Heart left ventricle (tissue), 16 donors: Measurements from ENCODE around the gene PRIMA1. TPM values are rescaled to one million over a fixed set of nuclear protein-coding genes. Genes with fewer than 3 reads are reported as not detected.

Experiments used
- ATAC-seq, 4 donors: fragments of 200-7000 bp; cut with Tn5 transposase; one replicate each; pipeline ENCODE4 v1.9.1; 2020 to 2022; ENCODE audit warnings: moderate library complexity in 4 of 4, mild to moderate bottlenecking in 3 of 4, moderate number of reproducible peaks in 1 of 4
- DNase-seq, 5 donors: peaks; one replicate each; pipeline ENCODE4 v3.0.0-alpha.2; 2020
- H3K27ac ChIP-seq, 12 donors: fragments of 200-600 bp; sonication (generic) in 4 of 12; one replicate each; pipeline versions ENCODE4 v1.5.0 to v1.8.0; 2016 to 2022; ENCODE audit warnings: mild to moderate bottlenecking in 2 of 12
- H3K27me3 ChIP-seq, 9 donors: fragments of 200-600 bp; sonication (generic) in 2 of 9; one replicate each; pipeline versions ENCODE4 v1.5.1 to v1.8.0; 2016 to 2022; ENCODE audit warnings: mild to moderate bottlenecking in 3 of 9
- H3K36me3 ChIP-seq, 9 donors: fragments of 200-600 bp; sonication (generic) in 2 of 9; one replicate each; pipeline versions ENCODE4 v1.5.0 to v1.8.0; 2018 to 2022; ENCODE audit warnings: mild to moderate bottlenecking in 2 of 9
- H3K4me1 ChIP-seq, 12 donors: fragments of 200-600 bp; sonication (generic) in 4 of 12; one replicate each; pipeline versions ENCODE4 v1.5.0 to v1.8.0; 2016 to 2022; ENCODE audit warnings: mild to moderate bottlenecking in 3 of 12
- H3K4me3 ChIP-seq, 12 donors: fragments of 200-600 bp; sonication (generic) in 4 of 12; one replicate each; pipeline versions ENCODE4 v1.5.0 to v1.8.0; 2017 to 2022; ENCODE audit warnings: mild to moderate bottlenecking in 9 of 12, moderate library complexity in 4 of 12
- H3K9me3 ChIP-seq, 12 donors: fragments of 200-600 bp; sonication (generic) in 4 of 12; one replicate each; pipeline versions ENCODE4 v1.5.0 to v1.8.0; 2016 to 2022; ENCODE audit warnings: mild to moderate bottlenecking in 1 of 12
- POLR2A ChIP-seq, 2 donors: fragments of 450-650 bp; IDR thresholded peaks; one replicate each; pipeline ENCODE4 v1.6.1; 2017; ENCODE audit warnings: antibody characterized with exemption in 2 of 2, mild to moderate bottlenecking in 2 of 2, moderate library complexity in 2 of 2
- WGBS, 4 donors: extraction: QIAGEN DNeasy Blood & Tissue Kit in 2 of 4; methylation state at CpG; one replicate each; pipeline versions ENCODE4 v1.1.5 to v1.1.7; 2013 to 2018; 5-methylcytosine and 5-hydroxymethylcytosine counted together
- intact Hi-C, 10 donors: fragments of 100-400 bp; cut with DNase I; formaldehyde crosslinking; loops; one replicate each; pipeline versions ENCODE4 v1.11.1 to v1.14.2; 2022
- polyA plus RNA-seq, 2 donors: library from polyadenylated mRNA; stranded (reverse); fragments of 200-250 nt; gene quantifications; one replicate each; pipeline ENCODE4 v1.2.3, GENCODE V29; 2013
- total RNA-seq, 9 donors: library from RNA; depleted of rRNA in 2 of 9; stranded (reverse); fragments of >200 nt in 2 of 9; fragmentation: NEBNext Ultra II Directional in 3 of 9; extraction: Animal tissue kit (Norgen Biotek cat#: 25700) in 3 of 9; gene quantifications; one replicate each; pipeline versions ENCODE4 v1.1.0 to v1.2.4, GENCODE V29; 2016 to 2023
- TF ChIP-seq, protein P1 (sequence below), 12 donors: fragments of 200-600 bp; sonication (generic) in 4 of 12; IDR thresholded peaks; one replicate each; pipeline versions ENCODE4 v1.5.0 to v1.8.0; 2018 to 2022; ENCODE audit warnings: antibody characterized with exemption in 12 of 12, mild to moderate bottlenecking in 5 of 12
- donor health status: ischemic (EF 13 %, LVEDD 7.1; RV severe dilation, severe dysfunction).
- donor health status: healthy with polysubstance abuse.
- donor health status: DM: no; HTN: yes; CAD: no.
- donor health status: DM: no; HTN: no; CAD: no.
- donor health status: ischemic (EF 25% LVEDD 6.9; RV normal size, moderate dysfunction).
- donor health status: ischemic (EF 25% LVEDD 5.7; RV mildly dilated, moderate dysfunction).
- donor health status: healthy.
- donor health status: DM: yes; HTN: yes; CAD: no.
- donor health status: ischemic (EF 35%, LVEDD 5.7; RV mildly dilated, moderate dysfunction).
- donor health status: nonischemic (EF 11% LVEDD 7.7; RV severe dilation, severe dysfunction).
- donor health status: DM: yes; HTN: yes; CAD: no.
- donor health status: PGD.
- donor health status: ischemic (EF 29% LVEDD 5.4; RV normal size, mild dysfunction).
- donor health status: nonischemic (EF 23%, LVEDD 6.1; RV moderate dilation, normal function).

The PRIMA1 gene
- total and polyA plus RNA-seq, 11 donors = 1.4 to 27.5 (median 5.0) TPM

DNA sequence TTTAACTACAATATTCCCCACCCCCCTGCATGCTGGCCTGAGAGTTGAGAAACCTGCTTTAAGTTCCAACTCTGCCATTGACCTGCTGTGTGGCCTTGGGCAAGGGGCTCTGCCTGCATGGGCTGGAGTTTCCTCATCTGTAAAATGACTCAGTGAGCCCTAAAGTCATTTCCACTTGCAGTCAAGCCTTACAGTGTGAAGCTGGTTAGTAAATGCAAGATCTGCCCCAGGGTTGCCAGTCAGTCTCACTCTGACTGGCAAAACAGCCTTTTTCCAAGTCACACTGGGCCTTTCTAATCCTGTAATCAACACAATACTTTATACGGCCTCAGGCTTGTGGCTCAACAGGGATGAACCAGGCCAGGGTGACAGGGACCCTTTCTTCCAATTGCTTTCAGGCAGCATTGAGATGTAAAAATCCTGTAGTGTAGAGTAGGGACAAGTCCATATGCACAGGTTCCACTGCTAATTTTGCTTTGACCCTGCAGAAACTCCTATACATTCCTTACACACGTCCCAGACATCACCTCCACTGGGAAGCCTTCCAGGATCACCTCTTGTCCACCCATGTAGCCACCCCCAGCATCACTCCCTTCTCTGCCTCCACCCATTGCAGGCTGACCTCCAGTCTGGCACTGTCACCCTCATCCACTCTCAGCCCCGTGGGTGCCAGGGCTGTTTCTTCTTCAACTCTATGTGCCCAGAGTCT, 42.6 kb upstream of the PRIMA1 start:
- WGBS, 4 donors = 63 to 76% (median 69%) methylated on average over 3 of the region's 3 CpGs
- no peak overlapping the region for H3K27ac ChIP-seq
- intact Hi-C loops = no loop called here
- H3K4me3 ChIP-seq = no peak overlapping the region
- H3K9me3 ChIP-seq = no peaks in the 10 kb centered on the region
- no peaks in the 10 kb centered on the region for H3K36me3 ChIP-seq
- ATAC-seq (no peak), DNase-seq (no peak)
- no peak for TF ChIP-seq POLR2A (IDR thresholded peaks at IDR 0.05)
- TF ChIP-seq, protein P1, sequence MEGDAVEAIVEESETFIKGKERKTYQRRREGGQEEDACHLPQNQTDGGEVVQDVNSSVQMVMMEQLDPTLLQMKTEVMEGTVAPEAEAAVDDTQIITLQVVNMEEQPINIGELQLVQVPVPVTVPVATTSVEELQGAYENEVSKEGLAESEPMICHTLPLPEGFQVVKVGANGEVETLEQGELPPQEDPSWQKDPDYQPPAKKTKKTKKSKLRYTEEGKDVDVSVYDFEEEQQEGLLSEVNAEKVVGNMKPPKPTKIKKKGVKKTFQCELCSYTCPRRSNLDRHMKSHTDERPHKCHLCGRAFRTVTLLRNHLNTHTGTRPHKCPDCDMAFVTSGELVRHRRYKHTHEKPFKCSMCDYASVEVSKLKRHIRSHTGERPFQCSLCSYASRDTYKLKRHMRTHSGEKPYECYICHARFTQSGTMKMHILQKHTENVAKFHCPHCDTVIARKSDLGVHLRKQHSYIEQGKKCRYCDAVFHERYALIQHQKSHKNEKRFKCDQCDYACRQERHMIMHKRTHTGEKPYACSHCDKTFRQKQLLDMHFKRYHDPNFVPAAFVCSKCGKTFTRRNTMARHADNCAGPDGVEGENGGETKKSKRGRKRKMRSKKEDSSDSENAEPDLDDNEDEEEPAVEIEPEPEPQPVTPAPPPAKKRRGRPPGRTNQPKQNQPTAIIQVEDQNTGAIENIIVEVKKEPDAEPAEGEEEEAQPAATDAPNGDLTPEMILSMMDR (IDR thresholded peaks at IDR 0.05) = no peak
- no peaks in the 10 kb centered on the region for H3K4me1 ChIP-seq
- H3K27me3 ChIP-seq = peaks cover 0 to 4% (median 0%) of the 10 kb centered on the region in 9 donors

DNA sequence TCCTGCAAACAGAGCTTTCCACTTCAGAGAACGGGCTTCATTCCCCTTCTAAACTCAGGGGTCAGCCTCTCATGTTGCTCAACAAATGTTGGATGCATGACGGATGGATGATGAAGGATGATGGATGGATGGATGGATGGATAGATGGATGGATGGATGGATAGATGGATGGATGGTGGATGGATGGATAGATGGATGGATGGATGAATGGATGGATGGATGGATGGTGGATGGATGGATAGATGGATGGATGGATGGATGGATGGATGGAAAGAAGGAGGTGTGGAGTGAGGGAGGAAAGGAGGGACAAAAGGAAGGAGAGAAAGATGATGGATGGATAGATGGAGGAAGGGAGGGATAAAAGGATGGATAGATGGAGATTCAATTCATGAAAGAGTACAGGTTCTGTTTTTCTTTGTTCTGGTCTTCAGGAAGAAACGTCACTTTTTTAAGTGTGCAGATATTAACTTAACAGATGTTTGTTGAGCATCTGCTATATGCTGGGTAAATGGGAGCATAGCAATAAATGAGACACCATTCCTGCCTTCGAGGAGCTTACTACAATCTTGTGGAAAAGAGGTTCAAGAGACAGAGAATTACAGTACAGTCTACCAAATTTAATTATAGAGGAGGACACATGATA, 41.7 kb upstream of the PRIMA1 start:
- ATAC-seq = no peak

DNA sequence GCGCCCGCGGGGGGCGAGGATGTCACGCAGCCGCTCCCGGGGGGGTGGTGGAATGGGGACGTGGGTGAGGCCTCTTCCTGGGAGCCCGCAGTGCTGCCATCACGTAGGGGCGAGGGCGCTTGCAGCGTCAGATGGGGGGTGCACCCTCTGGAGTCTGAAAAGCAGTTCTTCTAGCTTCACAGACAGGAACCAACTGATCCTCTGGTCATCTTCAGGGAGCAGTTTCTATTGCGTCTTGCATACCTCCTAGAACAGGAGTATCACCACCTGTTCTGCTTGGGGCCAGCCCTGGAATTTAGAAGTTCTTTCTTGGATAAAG, 36.9 kb upstream of the PRIMA1 start:
- TF ChIP-seq POLR2A (IDR thresholded peaks at IDR 0.05) = no peak
- TF ChIP-seq, protein P1 (IDR thresholded peaks at IDR 0.05) = no peak
- Histone ChIP-seq H3K4me1 (no peaks in the 10 kb centered on the region), H3K36me3 (no peaks in the 10 kb centered on the region), H3K27me3 (peaks cover 0 to 29% (median 7%) of the 10 kb centered on the region in 9 donors), H3K27ac (no peak overlapping the region), H3K9me3 (no peaks in the 10 kb centered on the region), H3K4me3 (no peak overlapping the region)
- no peak for ATAC-seq
- intact Hi-C loops = no loop called here
- 38 to 88% (median 64%) methylated on average over 1 to 14 of the region's 14 CpGs for WGBS, 4 donors
- DNase-seq = no peak

More for the DNA sequence above, 41.7 kb upstream of the PRIMA1 start:
- Histone ChIP-seq H3K9me3 (no peaks in the 10 kb centered on the region), H3K36me3 (no peaks in the 10 kb centered on the region), H3K4me3 (no peak overlapping the region), H3K4me1 (no peaks in the 10 kb centered on the region), H3K27ac (no peak overlapping the region), H3K27me3 (peaks cover 0 to 10% (median 3%) of the 10 kb centered on the region in 9 donors)
- TF ChIP-seq, protein P1 (IDR thresholded peaks at IDR 0.05) = no peak
- no peak for TF ChIP-seq POLR2A (IDR thresholded peaks at IDR 0.05)
- WGBS, 4 donors = 70 to 84% (median 80%) methylated on average over 4 of the region's 4 CpGs
- no peak for DNase-seq
- intact Hi-C loops = no loop called here

DNA sequence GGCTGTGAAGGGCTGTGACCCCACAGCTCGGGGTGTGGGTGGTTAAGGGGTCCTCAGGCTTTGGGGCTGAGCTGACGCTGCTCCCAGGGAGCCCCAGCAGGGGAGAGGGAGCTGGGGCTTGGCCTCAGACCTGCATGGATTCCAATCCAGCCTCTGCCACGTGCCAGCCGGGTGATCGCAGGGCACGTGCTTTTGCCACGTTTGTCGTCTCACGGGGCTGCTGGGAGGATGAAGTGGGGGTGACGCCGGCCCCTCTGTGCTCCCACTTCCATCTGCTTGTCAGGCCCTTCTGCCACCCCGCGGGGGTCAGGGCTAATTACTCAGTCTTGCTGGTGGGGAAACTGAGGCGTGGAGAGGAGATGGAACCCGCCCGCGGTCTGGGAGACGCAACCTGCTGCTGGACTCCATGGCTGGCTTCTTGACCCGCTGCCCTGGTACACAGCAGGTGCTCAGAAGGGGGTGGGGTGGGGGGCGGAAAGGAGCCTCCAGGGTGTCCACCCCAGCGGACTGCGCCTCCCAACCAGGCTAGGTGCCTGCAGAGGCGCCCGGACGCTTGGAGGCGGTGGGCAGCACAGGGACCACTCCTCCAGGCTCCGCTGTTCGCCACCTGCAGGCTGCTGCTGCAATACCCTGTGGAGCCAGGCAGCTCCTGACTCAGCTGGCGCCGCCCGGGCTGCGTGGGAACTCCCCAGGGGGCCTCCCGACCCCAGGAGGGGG, 36.4 kb upstream of the PRIMA1 start:
- TF ChIP-seq POLR2A (IDR thresholded peaks at IDR 0.05) = no peak
- TF ChIP-seq, protein P1 (IDR thresholded peaks at IDR 0.05) = no peak
- Histone ChIP-seq H3K4me3 (no peak overlapping the region), H3K9me3 (no peaks in the 10 kb centered on the region), H3K36me3 (no peaks in the 10 kb centered on the region), H3K27me3 (peaks cover 0 to 29% (median 7%) of the 10 kb centered on the region in 9 donors), H3K4me1 (no peaks in the 10 kb centered on the region), H3K27ac (no peak overlapping the region)
- 65 to 87% (median 81%) methylated on average over 17 to 33 of the region's 33 CpGs for whole genome bisulfite sequencing, 4 donors
- ATAC-seq (peak in 1 of 4 donors; percentile 15), DNase-seq (no peak)
- intact Hi-C loops = no loop called here
